Chondrocyte (in vitro differentiated cells): ENCODE results near the gene BMPER. TPM values are rescaled to one million over a fixed set of nuclear protein-coding genes. Genes with fewer than 3 reads are reported as not detected.

Experiments used
- DNase-seq: peaks from one replicate; pipeline ENCODE4 v3.0.0; 2021; ENCODE audit warnings: mixed read lengths, low spot score
- H3K27ac Mint-ChIP-seq: one replicate; pipeline ENCODE4 v1.8.0; 2021; ENCODE audit warnings: mild to moderate bottlenecking, moderate library complexity, mixed read lengths; ENCODE audit not compliant: unreplicated experiment
- H3K27me3 Mint-ChIP-seq: 2 replicates; pipeline ENCODE4 v1.8.0; 2021; ENCODE audit warnings: low read depth, mixed read lengths
- H3K36me3 Mint-ChIP-seq: 2 replicates; pipeline ENCODE4 v1.8.0; 2021; ENCODE audit warnings: low read depth, mixed read lengths
- H3K4me1 Mint-ChIP-seq: 2 replicates; pipeline ENCODE4 v1.8.0; 2021; ENCODE audit warnings: low read depth, mild to moderate bottlenecking, mixed read lengths
- H3K4me3 Mint-ChIP-seq: one replicate; pipeline ENCODE4 v1.8.0; 2021; ENCODE audit warnings: mild to moderate bottlenecking, moderate library complexity, mixed read lengths; ENCODE audit not compliant: unreplicated experiment
- H3K9me3 Mint-ChIP-seq: 2 replicates; pipeline ENCODE4 v1.8.0; 2021; ENCODE audit warnings: low read depth, mixed read lengths
- total RNA-seq: library from RNA; stranded (reverse); gene quantifications from 3 replicates; pipeline ENCODE4 v1.2.1, GENCODE V29; 2021
- TF ChIP-seq, protein P1 (sequence below): fragments of 200-600 bp; sonication (generic); IDR thresholded peaks from 2 replicates; pipeline ENCODE4 v1.5.0; 2021; ENCODE audit warnings: antibody characterized with exemption, mild to moderate bottlenecking, moderate library complexity

BMPER gene
- total RNA-seq, 1 donor from 2014 or later = 0.30 TPM

DNA sequence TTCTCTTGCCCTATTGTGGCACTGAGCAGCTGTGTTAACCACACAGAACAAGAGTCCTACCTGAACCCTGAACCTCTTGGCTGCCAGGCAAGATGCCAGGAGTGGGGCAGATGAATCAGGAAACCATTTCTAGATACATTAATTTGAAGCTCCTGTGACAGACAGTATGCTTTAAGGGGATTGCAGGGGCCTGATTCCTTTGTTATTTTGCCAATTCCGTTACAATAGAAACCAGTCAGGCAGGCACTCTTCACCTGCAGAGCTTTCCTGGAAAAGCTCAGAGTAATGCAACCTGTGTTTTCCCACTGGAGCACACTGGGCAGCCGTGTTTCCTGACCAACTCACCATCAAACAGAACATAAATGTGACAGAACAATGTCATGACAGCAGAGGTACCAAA is 233.1 kb downstream of the BMPER start:
- no peaks in the 10 kb centered on the region for H3K36me3 Mint-ChIP-seq
- H3K4me3 Mint-ChIP-seq = no peak overlapping the region
- H3K27ac Mint-ChIP-seq = no peak overlapping the region
- no peaks in the 10 kb centered on the region for H3K27me3 Mint-ChIP-seq
- TF ChIP-seq, protein P1, sequence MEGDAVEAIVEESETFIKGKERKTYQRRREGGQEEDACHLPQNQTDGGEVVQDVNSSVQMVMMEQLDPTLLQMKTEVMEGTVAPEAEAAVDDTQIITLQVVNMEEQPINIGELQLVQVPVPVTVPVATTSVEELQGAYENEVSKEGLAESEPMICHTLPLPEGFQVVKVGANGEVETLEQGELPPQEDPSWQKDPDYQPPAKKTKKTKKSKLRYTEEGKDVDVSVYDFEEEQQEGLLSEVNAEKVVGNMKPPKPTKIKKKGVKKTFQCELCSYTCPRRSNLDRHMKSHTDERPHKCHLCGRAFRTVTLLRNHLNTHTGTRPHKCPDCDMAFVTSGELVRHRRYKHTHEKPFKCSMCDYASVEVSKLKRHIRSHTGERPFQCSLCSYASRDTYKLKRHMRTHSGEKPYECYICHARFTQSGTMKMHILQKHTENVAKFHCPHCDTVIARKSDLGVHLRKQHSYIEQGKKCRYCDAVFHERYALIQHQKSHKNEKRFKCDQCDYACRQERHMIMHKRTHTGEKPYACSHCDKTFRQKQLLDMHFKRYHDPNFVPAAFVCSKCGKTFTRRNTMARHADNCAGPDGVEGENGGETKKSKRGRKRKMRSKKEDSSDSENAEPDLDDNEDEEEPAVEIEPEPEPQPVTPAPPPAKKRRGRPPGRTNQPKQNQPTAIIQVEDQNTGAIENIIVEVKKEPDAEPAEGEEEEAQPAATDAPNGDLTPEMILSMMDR = no peak
- H3K4me1 Mint-ChIP-seq = no peaks in the 10 kb centered on the region
- no peak for DNase-seq
- no peaks in the 10 kb centered on the region for H3K9me3 Mint-ChIP-seq

DNA sequence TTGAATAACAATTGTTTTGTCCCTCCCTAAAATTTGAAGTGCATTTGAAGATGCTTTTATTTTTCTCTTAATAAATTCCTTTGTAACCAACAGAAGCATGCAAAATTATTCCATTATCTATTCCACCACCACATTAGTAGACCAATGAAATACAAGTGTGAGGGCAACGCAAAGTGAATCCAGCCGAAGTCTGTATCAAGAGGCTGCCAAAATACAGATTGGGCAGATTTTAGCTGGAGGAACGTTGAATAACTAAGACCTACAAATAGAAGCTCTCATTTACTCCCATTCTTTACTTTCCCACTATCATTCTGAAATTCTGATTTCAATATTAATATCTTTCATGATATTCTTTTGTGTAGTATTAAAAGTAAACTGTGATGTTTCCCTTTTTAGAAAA is 233.7 kb downstream of the BMPER start:
- peaks cover 4% of the 10 kb centered on the region for H3K27me3 Mint-ChIP-seq
- TF ChIP-seq, protein P1 = no peak
- H3K4me3 Mint-ChIP-seq = no peak overlapping the region
- H3K36me3 Mint-ChIP-seq = no peaks in the 10 kb centered on the region
- H3K4me1 Mint-ChIP-seq = no peaks in the 10 kb centered on the region
- H3K27ac Mint-ChIP-seq = no peak overlapping the region
- H3K9me3 Mint-ChIP-seq = no peaks in the 10 kb centered on the region
- no peak for DNase-seq

DNA sequence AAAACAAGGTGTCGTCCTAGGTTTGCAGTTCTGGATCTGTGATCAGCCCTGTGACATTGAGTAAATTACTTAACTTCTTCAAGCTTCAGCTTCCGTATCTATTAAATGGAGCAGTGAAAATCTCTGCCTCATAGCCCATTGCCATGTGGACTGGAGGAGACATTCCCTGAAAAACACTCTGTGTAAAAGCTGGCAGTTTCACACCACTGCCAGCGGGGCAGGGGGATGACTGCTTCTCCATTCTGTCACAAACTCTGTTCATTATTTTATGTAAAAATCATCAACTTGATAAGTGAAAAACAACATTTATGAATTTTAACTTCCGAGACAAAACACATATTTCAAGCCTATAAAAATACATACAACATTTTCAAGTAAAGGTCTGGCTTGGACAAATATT is 234.7 kb downstream of the BMPER start:
- TF ChIP-seq, protein P1 = no peak
- Mint-ChIP-seq H3K27me3 (peaks cover 7% of the 10 kb centered on the region), H3K9me3 (no peaks in the 10 kb centered on the region), H3K4me3 (no peak overlapping the region), H3K36me3 (no peaks in the 10 kb centered on the region), H3K4me1 (no peaks in the 10 kb centered on the region), H3K27ac (no peak overlapping the region)
- no peak for DNase-seq

DNA sequence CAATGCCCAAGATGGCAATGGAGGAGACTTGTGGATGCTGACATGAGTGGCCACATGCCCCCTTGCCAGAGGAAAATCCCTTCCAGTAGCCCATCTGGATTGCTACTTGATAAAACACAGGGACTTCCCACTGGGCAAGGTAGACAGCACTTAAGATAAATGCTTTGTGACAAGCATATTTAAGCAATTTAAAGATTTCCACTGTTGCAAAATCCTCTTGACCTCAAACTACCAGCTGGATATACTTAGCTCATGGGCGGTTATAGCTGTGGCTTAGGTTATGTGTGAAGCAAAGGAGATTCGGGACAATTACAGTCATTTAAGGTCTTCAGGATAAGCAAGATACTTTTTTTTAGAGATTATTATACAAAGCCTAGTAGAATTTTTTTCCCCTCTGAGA is 238.1 kb downstream of the BMPER start:
- DNase-seq = no peak
- TF ChIP-seq, protein P1 = no peak

DNA sequence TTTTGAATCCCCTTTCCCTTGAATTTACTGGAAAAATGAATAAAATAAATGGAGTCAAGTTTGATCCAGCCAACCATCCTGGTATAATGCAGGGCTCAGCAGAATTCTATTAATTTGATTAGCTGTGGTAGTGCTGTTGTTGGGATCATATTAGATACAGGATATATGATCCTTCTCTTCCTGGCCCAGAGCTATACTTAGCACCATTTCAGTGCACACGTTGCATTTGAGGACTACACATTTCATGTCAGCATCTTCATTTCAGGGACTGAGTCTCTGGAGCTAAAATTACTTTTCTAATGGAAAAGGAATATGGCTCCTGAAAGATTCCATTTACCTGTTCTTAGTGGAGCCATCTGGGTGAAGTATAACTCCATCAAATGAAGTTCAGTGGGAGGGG is 240.3 kb downstream of the BMPER start:
- H3K36me3 Mint-ChIP-seq = no peaks in the 10 kb centered on the region
- no peak overlapping the region for H3K4me3 Mint-ChIP-seq
- H3K27me3 Mint-ChIP-seq = peaks cover 10% of the 10 kb centered on the region
- no peak for DNase-seq
- TF ChIP-seq, protein P1 = no peak
- no peaks in the 10 kb centered on the region for H3K4me1 Mint-ChIP-seq
- H3K27ac Mint-ChIP-seq = no peak overlapping the region
- no peaks in the 10 kb centered on the region for H3K9me3 Mint-ChIP-seq

More for the DNA sequence above, 238.1 kb downstream of the BMPER start:
- H3K4me3 Mint-ChIP-seq = no peak overlapping the region
- H3K36me3 Mint-ChIP-seq = no peaks in the 10 kb centered on the region
- H3K9me3 Mint-ChIP-seq = no peaks in the 10 kb centered on the region
- H3K27ac Mint-ChIP-seq = no peak overlapping the region
- peaks cover 10% of the 10 kb centered on the region for H3K27me3 Mint-ChIP-seq
- H3K4me1 Mint-ChIP-seq = no peaks in the 10 kb centered on the region
